Hepatocyte (in vitro differentiated cells): ENCODE results near the gene MAD1L1.

Source experiments
- EZH2 ChIP-seq: fragments of 200-600 bp; sonication (generic); IDR thresholded peaks from 2 replicates; pipeline ENCODE4 v1.6.1; 2016; ENCODE audit warnings: antibody characterized with exemption, mild to moderate bottlenecking, borderline replicate concordance
- TF ChIP-seq, protein P1 (sequence below): fragments of 200-600 bp; sonication (generic); IDR thresholded peaks from 2 replicates; pipeline ENCODE4 v1.5.1; 2016; ENCODE audit warnings: antibody characterized with exemption, mild to moderate bottlenecking; ENCODE audit not compliant: poor library complexity

DNA sequence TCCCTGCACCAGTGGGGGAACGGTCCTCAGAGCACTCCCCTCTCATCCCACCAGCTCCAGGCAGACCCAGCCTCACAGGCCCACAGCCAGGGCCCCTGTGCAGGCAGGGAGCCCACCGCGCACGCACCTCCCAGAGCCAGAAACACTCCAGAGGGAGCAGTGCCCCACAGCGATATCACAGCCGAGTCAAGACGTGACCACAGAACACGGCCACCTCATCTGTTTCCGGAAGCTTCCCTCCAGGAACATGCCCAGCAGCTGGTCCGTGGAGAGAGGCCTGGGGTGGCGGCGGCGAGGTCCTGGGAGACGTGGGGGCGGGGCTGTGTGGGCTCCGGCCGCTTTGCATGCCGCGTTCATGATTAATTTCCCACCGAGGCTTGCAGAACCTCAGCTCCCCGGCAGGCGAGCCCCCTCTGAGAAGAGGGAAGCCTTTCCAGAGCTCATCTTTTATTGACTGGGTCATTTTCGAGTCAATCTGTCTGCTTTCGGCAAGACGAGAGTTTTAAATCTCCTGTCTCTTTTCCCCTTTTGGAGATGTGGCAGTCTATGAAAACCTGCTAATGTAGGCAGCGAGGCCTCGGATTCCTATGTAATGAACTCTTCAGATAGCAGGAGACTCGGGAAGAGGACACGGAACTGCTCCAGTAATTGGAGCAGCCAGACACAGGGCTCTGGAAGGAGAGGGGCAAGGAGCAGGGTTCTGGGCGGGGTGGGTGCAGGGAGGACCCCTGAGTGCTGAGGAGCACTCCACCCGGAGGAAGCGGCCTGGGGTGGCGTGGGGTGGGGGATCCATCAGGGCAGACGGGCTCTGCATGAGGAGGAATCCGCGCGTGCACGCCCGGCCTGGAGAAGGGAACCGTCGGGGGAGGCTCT, 319.9 kb downstream of the MAD1L1 start:
- no peak for TF ChIP-seq EZH2
- TF ChIP-seq, protein P1, sequence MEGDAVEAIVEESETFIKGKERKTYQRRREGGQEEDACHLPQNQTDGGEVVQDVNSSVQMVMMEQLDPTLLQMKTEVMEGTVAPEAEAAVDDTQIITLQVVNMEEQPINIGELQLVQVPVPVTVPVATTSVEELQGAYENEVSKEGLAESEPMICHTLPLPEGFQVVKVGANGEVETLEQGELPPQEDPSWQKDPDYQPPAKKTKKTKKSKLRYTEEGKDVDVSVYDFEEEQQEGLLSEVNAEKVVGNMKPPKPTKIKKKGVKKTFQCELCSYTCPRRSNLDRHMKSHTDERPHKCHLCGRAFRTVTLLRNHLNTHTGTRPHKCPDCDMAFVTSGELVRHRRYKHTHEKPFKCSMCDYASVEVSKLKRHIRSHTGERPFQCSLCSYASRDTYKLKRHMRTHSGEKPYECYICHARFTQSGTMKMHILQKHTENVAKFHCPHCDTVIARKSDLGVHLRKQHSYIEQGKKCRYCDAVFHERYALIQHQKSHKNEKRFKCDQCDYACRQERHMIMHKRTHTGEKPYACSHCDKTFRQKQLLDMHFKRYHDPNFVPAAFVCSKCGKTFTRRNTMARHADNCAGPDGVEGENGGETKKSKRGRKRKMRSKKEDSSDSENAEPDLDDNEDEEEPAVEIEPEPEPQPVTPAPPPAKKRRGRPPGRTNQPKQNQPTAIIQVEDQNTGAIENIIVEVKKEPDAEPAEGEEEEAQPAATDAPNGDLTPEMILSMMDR: no peak
